HCT116 (cell line): ENCODE measurements around the gene COMMD9. TPM values are rescaled to one million over a fixed set of nuclear protein-coding genes. Genes with fewer than 3 reads are reported as not detected.

Source experiments
- ATAC-seq: fragments of 200-7000 bp; cut with Tn5 transposase; 2 replicates; pipeline ENCODE4 v1.9.1; 2020; ENCODE audit warnings: mild to moderate bottlenecking, moderate library complexity
- BruUV-seq: library from RNA; stranded (reverse); fragments of 400-500 nt; replicated peaks from 2 replicates; lab custom pipeline; 2021; lab: Mats Ljungman, UMichigan
- CTCF ChIA-PET: fragments of 300-600 bp; sonication (Branson Sonifier 250); formaldehyde crosslinking; loops from one replicate; lab custom pipeline; 2021; ENCODE audit warnings: antibody characterized with exemption; lab: Charles Lee
- POLR2A ChIA-PET: fragments of 300-600, 350-600 bp; sonication (Branson Sonifier 250); formaldehyde crosslinking; loops from one replicate; lab custom pipeline; 2021; ENCODE audit warnings: antibody characterized with exemption; lab: Charles Lee
- RAD21 ChIA-PET, 2 experiments: fragments of 300-600 bp; sonication (Branson Sonifier 250); formaldehyde crosslinking; loops; one replicate each; lab custom pipeline; 2023; ENCODE audit warnings: low total read pairs in 2 of 2; ENCODE audit not compliant: uncharacterized antibody in 2 of 2, unreplicated experiment in 2 of 2, low non-redundant PET in 1 of 2; lab: Charles Lee
- DNase-seq: peaks from one replicate; pipeline ENCODE4 v3.0.0-alpha.2; 2010; ENCODE audit warnings: low read depth, low spot score
- H2AFZ ChIP-seq: fragments of 200-600 bp; shearing (Covaris generic), sonication (generic); 2 replicates; pipeline ENCODE4 v1.6.1; 2017; ENCODE audit warnings: low read depth, mixed run types, mixed read lengths, antibody characterized with exemption, low read length; ENCODE audit not compliant: poor library complexity, severe bottlenecking
- H3K27ac ChIP-seq: 2 replicates; pipeline ENCODE4 v1.5.1; 2012; ENCODE audit warnings: low read depth, low read length
- H3K27me3 ChIP-seq: fragments of 200-600 bp; sonication (generic); 2 replicates; pipeline ENCODE4 v1.6.1; 2016; ENCODE audit warnings: mixed run types, low read length, mixed read lengths; ENCODE audit not compliant: insufficient read depth
- H3K36me3 ChIP-seq, 2 experiments: fragments of 200-500 bp in 1 of 2; fragments of 200-600 bp in 1 of 2; sonication (Bioruptor generic) in 1 of 2; sonication (generic) in 1 of 2; 2 replicates each; pipeline versions ENCODE4 v1.5.1 to v1.6.1; 2014 to 2016; ENCODE audit warnings: low read length in 2 of 2, inconsistent platforms in 1 of 2, mixed read lengths in 1 of 2, mixed run types in 1 of 2; ENCODE audit not compliant: insufficient read depth in 2 of 2, control insufficient read depth in 1 of 2
- H3K4me1 ChIP-seq, 2 experiments: fragments of 200-600 bp in 1 of 2; sonication (generic) in 1 of 2; 2 replicates each; pipeline versions ENCODE4 v1.5.1 to v1.6.1; 2012 to 2017; ENCODE audit warnings: low read length in 2 of 2, inconsistent platforms in 1 of 2, mild to moderate bottlenecking in 1 of 2, mixed read lengths in 1 of 2, mixed run types in 1 of 2, moderate library complexity in 1 of 2; ENCODE audit not compliant: insufficient read depth in 2 of 2, control insufficient read depth in 1 of 2
- H3K4me2 ChIP-seq: fragments of 200-600 bp; sonication (generic); 2 replicates; pipeline ENCODE4 v1.6.1; 2017; ENCODE audit warnings: mixed run types, low read length, mixed read lengths
- H3K4me3 ChIP-seq, 2 experiments: fragments of 200-600 bp in 1 of 2; sonication (generic) in 1 of 2; replicated peaks in 1 of 2; 2 replicates each; pipeline ENCODE4 v1.5.1; 2011 to 2016; ENCODE audit warnings: low read length in 2 of 2, control low read depth in 1 of 2, low read depth in 1 of 2, mild to moderate bottlenecking in 1 of 2, mixed read lengths in 1 of 2, mixed run types in 1 of 2
- H3K79me2 ChIP-seq: fragments of 200-600 bp; sonication (generic); 2 replicates; pipeline ENCODE4 v1.6.1; 2017; ENCODE audit warnings: mild to moderate bottlenecking, mixed run types, low read length, moderate library complexity, mixed read lengths; ENCODE audit not compliant: insufficient read depth
- H3K9ac ChIP-seq: fragments of 200-600 bp; sonication (generic); 2 replicates; pipeline ENCODE4 v1.6.1; 2016; ENCODE audit warnings: low read length, mixed read lengths
- H3K9me2 ChIP-seq: fragments of 200-600 bp; sonication (generic), shearing (Covaris generic); 2 replicates; pipeline ENCODE4 v1.6.1; 2017; ENCODE audit warnings: mixed run types, mild to moderate bottlenecking, moderate library complexity; ENCODE audit not compliant: insufficient read depth
- H3K9me3 ChIP-seq, 2 experiments: fragments of 200-500 bp in 1 of 2; fragments of 200-600 bp in 1 of 2; sonication (Bioruptor generic) in 1 of 2; sonication (generic) in 1 of 2; 2 replicates each; pipeline ENCODE4 v1.6.1; 2014 to 2017; ENCODE audit warnings: low read length in 2 of 2, mixed read lengths in 2 of 2, inconsistent platforms in 1 of 2, low read depth in 1 of 2, mild to moderate bottlenecking in 1 of 2, mixed run types in 1 of 2, moderate library complexity in 1 of 2; ENCODE audit not compliant: control insufficient read depth in 1 of 2, insufficient read depth in 1 of 2
- H4K20me1 ChIP-seq: fragments of 200-600 bp; sonication (generic), shearing (Covaris generic); 2 replicates; pipeline ENCODE4 v1.6.1; 2017; ENCODE audit warnings: mixed run types, mild to moderate bottlenecking, moderate library complexity; ENCODE audit not compliant: insufficient read depth
- CEBPB ChIP-seq: IDR thresholded peaks from 2 replicates; pipeline ENCODE4 v1.6.1; 2012; ENCODE audit warnings: low read depth
- ELF1 ChIP-seq: IDR thresholded peaks from 2 replicates; pipeline ENCODE4 v1.6.1; 2012; ENCODE audit warnings: low read depth, borderline replicate concordance
- EZH2 ChIP-seq: fragments of 200-600 bp; sonication (generic); IDR thresholded peaks from 2 replicates; pipeline ENCODE4 v1.6.1; 2017; ENCODE audit warnings: antibody characterized with exemption, mixed run types
- EZH2phosphoT487 ChIP-seq: fragments of 200-600 bp; IDR thresholded peaks from 2 replicates; pipeline ENCODE4 v1.6.1; 2018; ENCODE audit warnings: antibody characterized with exemption, borderline replicate concordance
- MAX ChIP-seq: IDR thresholded peaks from 2 replicates; pipeline ENCODE4 v1.6.1; 2012
- POLR2AphosphoS5 ChIP-seq: IDR thresholded peaks from 2 replicates; pipeline ENCODE4 v1.6.1; 2011; ENCODE audit warnings: mild to moderate bottlenecking, low read depth, low read length, moderate library complexity
- RAD21 ChIP-seq: IDR thresholded peaks from 2 replicates; pipeline ENCODE4 v1.6.1; 2012; ENCODE audit warnings: low read depth, mild to moderate bottlenecking
- SIN3A ChIP-seq: IDR thresholded peaks from 2 replicates; pipeline ENCODE4 v1.6.1; 2012; ENCODE audit warnings: low read depth
- SRF ChIP-seq: IDR thresholded peaks from 2 replicates; pipeline ENCODE4 v1.6.1; 2012; ENCODE audit warnings: low read depth
- TCF7L2 ChIP-seq: IDR thresholded peaks from 2 replicates; pipeline ENCODE4 v1.7.0; 2011; ENCODE audit warnings: borderline replicate concordance, inconsistent platforms; ENCODE audit not compliant: insufficient read depth, insufficient read length; ENCODE audit errors: extremely low read depth
- ZBTB33 ChIP-seq: IDR thresholded peaks from 2 replicates; pipeline ENCODE4 v1.6.1; 2011; ENCODE audit warnings: mild to moderate bottlenecking, low read length, moderate library complexity; ENCODE audit not compliant: insufficient replicate concordance; ENCODE audit errors: extremely low read depth
- intact Hi-C: fragments of 100-400 bp; cut with micrococcal nuclease; formaldehyde crosslinking; loops from 2 replicates; pipeline ENCODE4 v1.10.0; 2022
- total RNA-seq: library from RNA; stranded (reverse); gene quantifications from one replicate; pipeline ENCODE4 v1.2.1, GENCODE V29; 2021; ENCODE audit not compliant: unreplicated experiment

COMMD9 gene
- total RNA-seq, 1 experiment from 2014 or later, result 33.3 TPM

GRCh38 chr11:36249246-36249645, 40.0 kb downstream of the COMMD9 start:
- H3K4me1 ChIP-seq, result peaks cover 0 to 1% of the 10 kb centered on the region in 2 experiments; a peak in 2 of 4 replicates
- H3K4me3 ChIP-seq, result no peak overlapping the region
- DNase-seq (no peak), ATAC-seq (no peak)
- H3K27ac ChIP-seq, result no peak overlapping the region
- H3K9ac ChIP-seq, result no peak overlapping the region
- no peak for TF ChIP-seq ZBTB33
- TF ChIP-seq MAX, result no peak
- TF ChIP-seq SIN3A, result no peak
- TF ChIP-seq EZH2phosphoT487, result no peak
- no peak for TF ChIP-seq POLR2AphosphoS5
- TF ChIP-seq EZH2, result no peak
- TF ChIP-seq ELF1, result no peak
- H3K4me2 ChIP-seq, result no peak overlapping the region
- H3K27me3 ChIP-seq, result no peaks in the 10 kb centered on the region
- no peaks in the 10 kb centered on the region; the same call in 1 of the 2 replicates for H3K9me2 ChIP-seq
- ChIA-PET POLR2A (no interaction called here), RAD21 (interaction anchor here in 1 of 2 experiments (0.9 kb wide), 1 partner anchor 427 kb away, joined by 5 read pairs; no protein-coding TSS in a partner anchor), CTCF (interaction anchor here (1.1 to 1.4 kb wide), 4 partner anchors 10 to 427 kb away, joined by 3 read pairs; no protein-coding TSS in a partner anchor)
- no peaks in the 10 kb centered on the region for H4K20me1 ChIP-seq
- H2AFZ ChIP-seq, result no peak overlapping the region
- intact Hi-C loops, result no loop called here
- no peaks in the 10 kb centered on the region for H3K9me3 ChIP-seq
- BruUV-seq, result no TSS peak
- no peaks in the 10 kb centered on the region for H3K79me2 ChIP-seq
- no peaks in the 10 kb centered on the region for H3K36me3 ChIP-seq

GRCh38 chr11:36248436-36248835, 40.8 kb downstream of the COMMD9 start:
- POLR2A ChIA-PET, result no interaction called here
- DNase-seq, result no peak

More at GRCh38 chr11:36248436-36248835, 40.8 kb downstream of the COMMD9 start:
- H3K36me3 ChIP-seq, result no peaks in the 10 kb centered on the region
- H3K27ac ChIP-seq, result no peak overlapping the region
- intact Hi-C loops, result no loop called here
- H3K9me2 ChIP-seq, result no peaks in the 10 kb centered on the region; the same call in 1 of the 2 replicates
- no peaks in the 10 kb centered on the region for H3K4me1 ChIP-seq
- TF ChIP-seq TCF7L2 (no peak), RAD21 (no peak), CEBPB (no peak), SRF (no peak)
- TF ChIP-seq, all 23 proteins: peak for 0
- no peak for ATAC-seq
- Histone ChIP-seq H3K9me3 (no peaks in the 10 kb centered on the region), H3K4me2 (no peak overlapping the region), H3K9ac (no peak overlapping the region), H4K20me1 (no peaks in the 10 kb centered on the region), H2AFZ (no peak overlapping the region), H3K79me2 (no peaks in the 10 kb centered on the region), H3K4me3 (no peak overlapping the region), H3K27me3 (no peaks in the 10 kb centered on the region)
- ChIA-PET RAD21 (no interaction called here), CTCF (interaction anchor here (1.1 to 1.4 kb wide), 2 partner anchors 11 to 426 kb away, joined by 3 read pairs; no protein-coding TSS in a partner anchor)
- no TSS peak for BruUV-seq
